GM12892 (cell line): Measurements from ENCODE around the gene CLCN1.

Experiments
- POLR2AphosphoS5 ChIP-seq: IDR thresholded peaks from 2 replicates; pipeline ENCODE4 v1.6.1; 2011; ENCODE audit warnings: low read depth, low read length, control low read depth
- TAF1 ChIP-seq: IDR thresholded peaks from 2 replicates; pipeline ENCODE4 v1.6.1; 2011; ENCODE audit warnings: low read depth, mild to moderate bottlenecking, control low read depth, low read length, borderline replicate concordance

- no peak for TF ChIP-seq POLR2AphosphoS5
- TF ChIP-seq TAF1 = no peak
Measured at GRCh38 chr7:143382126-143382790, 66.3 kb downstream of the CLCN1 start.
